PC-3 (cell line): Measurements from ENCODE around the gene HMGXB4.

Source experiments
- CTCF ChIP-seq: fragments of 300-600 bp; sonication (generic); conservative IDR thresholded peaks from 2 replicates; pipeline ENCODE4 v1.5.1; 2017; ENCODE audit warnings: antibody characterized with exemption, low read depth, mild to moderate bottlenecking, low read length
- EZH2 ChIP-seq: fragments of 300-600 bp; sonication (generic); IDR thresholded peaks from one replicate; pipeline ENCODE4 v1.6.1; 2017; ENCODE audit warnings: antibody characterized with exemption, mild to moderate bottlenecking, low read length; ENCODE audit not compliant: unreplicated experiment
- EZH2phosphoT487 ChIP-seq: fragments of 300-600 bp; sonication (generic); IDR thresholded peaks from 2 replicates; pipeline ENCODE4 v1.6.1; 2018; ENCODE audit warnings: mild to moderate bottlenecking, antibody characterized with exemption, low read length, borderline replicate concordance

DNA sequence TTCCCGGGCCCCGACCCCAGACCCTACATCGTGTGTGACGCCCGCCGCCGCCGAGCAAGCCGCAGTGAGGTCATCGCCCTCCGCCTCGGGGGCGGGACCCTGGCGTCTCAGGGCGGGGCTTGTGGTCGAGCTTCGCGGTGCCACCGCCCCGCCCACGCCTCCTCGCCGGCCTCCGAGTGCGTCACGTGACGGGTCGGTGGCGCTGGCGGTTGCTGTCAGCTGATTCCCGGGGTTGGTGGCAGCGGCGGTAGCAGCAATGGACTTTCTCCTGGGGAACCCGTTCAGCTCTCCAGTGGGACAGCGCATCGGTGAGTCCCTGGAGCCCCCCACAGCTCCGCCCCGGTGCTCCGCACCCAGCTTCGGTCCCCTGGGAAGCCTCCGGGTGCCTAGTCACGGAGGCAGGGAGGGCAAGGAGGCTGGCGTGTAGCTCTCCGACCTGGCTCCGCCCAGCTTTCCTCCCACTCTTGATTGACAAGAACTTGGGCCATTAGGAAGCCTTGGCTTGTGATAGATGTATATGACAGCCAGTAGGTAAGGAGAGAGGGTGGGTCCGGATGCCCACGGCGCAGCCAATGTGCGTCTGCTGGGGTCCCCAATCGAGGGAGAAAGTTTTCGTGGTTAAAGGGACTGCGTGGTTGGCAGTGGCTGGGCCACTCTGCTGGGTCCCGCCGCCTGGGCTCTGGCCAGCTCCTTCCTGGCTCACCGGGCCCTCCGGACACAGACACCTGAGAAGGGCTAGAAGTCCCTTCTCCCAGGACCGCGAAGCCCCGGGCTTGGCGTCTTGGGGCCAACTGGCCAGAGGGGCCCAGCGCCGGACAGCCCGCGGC is 42.6 kb downstream of the HMGXB4 start, which contains the start of gene TOM1:
- TF ChIP-seq CTCF: no peak
- TF ChIP-seq EZH2: no peak
- TF ChIP-seq EZH2phosphoT487: no peak
